ENCODE data around the gene BRSK1.
"Not testable (repeated sequence)": the region's sequence is repeated elsewhere in the genome, so short reads cannot be mapped to it uniquely, and the experiment has no call there.

The BRSK1 gene

GRCh38 chr19:55325172-55325571, 41.4 kb downstream of the BRSK1 start, which contains the start of gene TMEM150B:
TMEM150B (minus strand) TSS chr19:55325341; CDS start chr19:55321036, 4,305 bp downstream.
- no peak for DNase-seq (ENCODE audit: low spot score)
- no peak for FAIRE-seq

GRCh38 chr19:55328774-55329318, 45.0 kb downstream of the BRSK1 start:
- DNase-seq (ENCODE audit: low spot score); FAIRE-seq: not testable (repeated sequence)

- DNase-seq (ENCODE audit: low spot score); FAIRE-seq: not testable (repeated sequence)
Measured at GRCh38 chr19:55329791-55330190, 46.0 kb downstream of the BRSK1 start.

GRCh38 chr19:55333870-55334269, 50.1 kb downstream of the BRSK1 start:
- no peak for FAIRE-seq
- DNase-seq (ENCODE audit: low spot score) = no peak

GRCh38 chr19:55336101-55336500, 52.3 kb downstream of the BRSK1 start:
- DNase-seq (ENCODE audit: low spot score) (no peak), FAIRE-seq (no peak)

GRCh38 chr19:55339105-55339888, 55.5 kb downstream of the BRSK1 start, which contains the start of gene KMT5C:
KMT5C (plus strand) TSS chr19:55339876; CDS start chr19:55341937, 2,061 bp downstream.
- peak; percentile 100 for DNase-seq (ENCODE audit: low spot score)
- peak; percentile 95 for FAIRE-seq

- FAIRE-seq = no peak
- DNase-seq (ENCODE audit: low spot score) = no peak
Measured at GRCh38 chr19:55339889-55340783, 56.3 kb downstream of the BRSK1 start.

- no peak for DNase-seq (ENCODE audit: low spot score)
- FAIRE-seq = no peak
Measured at GRCh38 chr19:55340784-55341147, 57.0 kb downstream of the BRSK1 start.

- FAIRE-seq = no peak
- DNase-seq (ENCODE audit: low spot score) = no peak
Measured at GRCh38 chr19:55341171-55341588, 57.4 kb downstream of the BRSK1 start.

GRCh38 chr19:55341595-55342531, 58.1 kb downstream of the BRSK1 start:
- FAIRE-seq (no peak), DNase-seq (ENCODE audit: low spot score) (no peak)

GRCh38 chr19:55344444-55344843, 60.6 kb downstream of the BRSK1 start:
- DNase-seq (ENCODE audit: low spot score) (no peak), FAIRE-seq (no peak)

GRCh38 chr19:55345101-55345817, 61.5 kb downstream of the BRSK1 start:
- DNase-seq (ENCODE audit: low spot score) (no peak), FAIRE-seq (no peak)

GRCh38 chr19:55345818-55346724, 62.3 kb downstream of the BRSK1 start:
- FAIRE-seq = no peak
- DNase-seq (ENCODE audit: low spot score) = no peak

GRCh38 chr19:55346725-55347441, 63.1 kb downstream of the BRSK1 start:
- FAIRE-seq = no peak

GRCh38 chr19:55347442-55348009, 63.7 kb downstream of the BRSK1 start:
- no peak for DNase-seq (ENCODE audit: low spot score)
- FAIRE-seq = no peak

More at GRCh38 chr19:55346725-55347441, 63.1 kb downstream of the BRSK1 start:
- DNase-seq (ENCODE audit: low spot score) = no peak

GRCh38 chr19:55348317-55349034, 64.7 kb downstream of the BRSK1 start:
- DNase-seq (ENCODE audit: low spot score) (no peak), FAIRE-seq (no peak)

- no peak for FAIRE-seq
- no peak for DNase-seq (ENCODE audit: low spot score)
Measured at GRCh38 chr19:55350620-55351315, 67.0 kb downstream of the BRSK1 start.

Measured in RCC 7860 (cell line).